Right lung (tissue), 5 donors: ENCODE measurements around the gene MAP4K3. TPM values are rescaled to one million over a fixed set of nuclear protein-coding genes. Genes with fewer than 3 reads are reported as not detected.
A peak's percentile ranks its signal among the peaks of the same experiment; 100 is the strongest.
"Not testable (repeated sequence)": the region's sequence is repeated elsewhere in the genome, so short reads cannot be mapped to it uniquely, and the experiment has no call there.

Experiments
- DNase-seq, 2 donors: peaks; one replicate each; pipeline ENCODE4 v3.0.0-alpha.2; 2013
- polyA plus RNA-seq, 5 donors: library from polyadenylated mRNA; unstranded; fragments of 120-200 nt; gene quantifications; one replicate each; pipeline versions ENCODE4 v1.2.1 to v1.2.3, GENCODE V29; 2013; ENCODE audit warnings: inconsistent platforms in 1 of 5, low replicate concordance in 1 of 5; ENCODE audit not compliant: insufficient read length in 5 of 5, insufficient read depth in 1 of 5

Gene MAP4K3
- polyA plus RNA-seq, 5 donors: 43.5 to 82.7 (median 65.4) TPM

- DNase-seq: no peak
Observed at GRCh38 chr2:39411181-39411944, 25.7 kb downstream of the MAP4K3 start.

- no peak for DNase-seq
Observed at GRCh38 chr2:39409697-39410389, 27.2 kb downstream of the MAP4K3 start.

GRCh38 chr2:39408351-39409136 is 28.5 kb downstream of the MAP4K3 start:
- DNase-seq: no peak

DNA sequence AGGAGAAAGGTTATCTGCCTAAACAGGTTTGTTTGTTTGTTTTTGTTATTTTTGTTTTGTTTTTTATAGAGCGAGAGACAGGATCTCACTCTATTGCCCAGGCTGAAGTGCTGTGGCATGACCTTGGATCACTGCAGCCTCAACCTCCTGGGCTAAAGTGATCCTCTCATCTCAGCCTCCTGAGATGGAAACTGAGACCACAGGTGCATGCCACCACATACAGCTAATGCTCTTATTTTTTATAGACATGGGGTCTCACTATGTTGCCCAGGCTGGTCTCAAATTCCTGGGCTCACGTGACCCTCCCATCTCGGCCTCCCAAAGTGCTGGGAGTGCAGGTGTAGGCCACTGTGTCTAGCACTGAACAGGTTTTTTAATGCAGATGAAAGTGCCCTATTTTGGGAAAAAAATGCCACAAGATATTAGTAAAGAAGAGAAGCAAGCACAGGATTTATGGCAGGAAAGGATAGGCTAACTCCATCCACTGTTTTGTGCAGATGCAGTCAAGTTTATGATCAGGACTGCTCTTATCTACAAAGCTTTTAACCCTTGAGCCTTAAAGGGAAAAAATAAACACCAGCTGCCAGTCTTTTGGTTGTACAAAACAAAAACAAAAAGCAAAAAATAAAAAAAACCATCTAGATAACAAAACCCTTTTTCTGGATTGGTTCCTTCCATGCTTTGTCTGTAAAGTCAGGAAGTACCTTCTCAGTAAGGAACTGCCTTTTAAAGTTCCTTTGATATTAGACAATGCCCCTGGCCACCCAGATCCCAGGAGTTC is 29.4 kb downstream of the MAP4K3 start:
- DNase-seq: no peak

DNA sequence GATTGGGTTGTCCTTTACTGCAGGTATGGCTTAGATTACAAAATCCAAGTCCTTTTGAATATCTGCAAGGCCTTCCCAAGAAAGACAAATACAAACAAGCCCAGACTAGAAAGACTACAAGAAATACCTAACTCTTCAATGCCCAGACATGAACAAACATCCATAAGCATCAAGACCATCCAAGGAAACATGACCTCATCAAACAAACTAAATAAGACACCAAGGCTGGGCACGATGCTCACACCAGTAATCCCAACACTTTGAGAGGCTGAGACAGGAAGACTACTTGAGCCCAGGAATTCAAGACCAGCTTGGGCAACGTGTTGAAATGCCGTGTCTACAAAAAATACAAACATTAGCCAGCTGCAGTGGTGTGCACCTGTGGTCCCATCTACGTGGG is 31.7 kb downstream of the MAP4K3 start:
- no peak for DNase-seq

- DNase-seq: no peak
Observed at GRCh38 chr2:39403311-39403710, 33.8 kb downstream of the MAP4K3 start.

GRCh38 chr2:39401319-39401718 is 35.8 kb downstream of the MAP4K3 start:
- no peak for DNase-seq

- no peak for DNase-seq
Observed at GRCh38 chr2:39399570-39399969, 37.5 kb downstream of the MAP4K3 start.

GRCh38 chr2:39395313-39395712 is 41.8 kb downstream of the MAP4K3 start:
- no peak for DNase-seq

GRCh38 chr2:39394516-39394961 is 42.5 kb downstream of the MAP4K3 start:
- DNase-seq: no peak

DNA sequence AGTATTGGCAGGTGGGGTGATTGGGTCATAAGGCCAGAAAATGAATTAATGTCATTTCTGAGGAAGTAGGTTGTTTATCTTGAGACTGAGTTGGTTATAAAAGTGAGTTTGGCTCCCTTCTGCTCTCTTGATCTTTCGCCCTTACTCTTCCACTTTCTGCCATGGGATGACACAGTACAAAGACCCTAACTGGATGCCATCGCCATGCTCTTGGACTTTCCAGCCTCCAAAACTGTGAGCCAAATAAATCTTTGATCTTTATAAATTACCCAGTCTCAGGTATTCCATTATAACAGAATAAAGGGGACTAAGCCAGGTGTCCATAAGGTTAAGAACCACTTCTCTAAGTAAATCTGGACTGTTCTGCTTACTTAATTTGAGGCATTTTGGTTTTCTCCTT is 44.4 kb downstream of the MAP4K3 start:
- no peak for DNase-seq

- no peak for DNase-seq
Observed at GRCh38 chr2:39390216-39390615, 46.9 kb downstream of the MAP4K3 start.

GRCh38 chr2:39386064-39386463 is 51.0 kb downstream of the MAP4K3 start:
- no peak for DNase-seq

- no peak for DNase-seq
Observed at GRCh38 chr2:39385172-39385571, 51.9 kb downstream of the MAP4K3 start.

- not testable (repeated sequence) for DNase-seq
Observed at GRCh38 chr2:39384071-39384470, 53.0 kb downstream of the MAP4K3 start.

DNA sequence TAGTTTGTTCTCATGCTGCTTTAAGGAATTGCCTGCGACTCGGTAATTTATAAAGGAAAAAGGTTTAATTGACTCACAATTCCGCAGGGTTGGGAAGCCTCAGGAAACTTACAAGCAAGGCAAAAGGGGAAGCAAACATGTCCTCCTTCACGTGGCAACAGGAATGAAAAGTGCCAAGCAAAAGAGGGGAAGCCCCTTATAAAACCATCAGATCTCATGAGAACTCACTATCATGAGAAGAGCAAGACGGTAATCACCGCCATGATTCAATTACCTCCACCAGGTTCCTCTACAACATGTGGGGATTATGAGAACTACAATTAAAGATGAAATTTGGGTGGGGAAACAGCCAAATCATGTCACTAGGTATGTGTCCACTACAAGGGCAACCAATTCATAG is 53.9 kb downstream of the MAP4K3 start:
- no peak for DNase-seq

DNA sequence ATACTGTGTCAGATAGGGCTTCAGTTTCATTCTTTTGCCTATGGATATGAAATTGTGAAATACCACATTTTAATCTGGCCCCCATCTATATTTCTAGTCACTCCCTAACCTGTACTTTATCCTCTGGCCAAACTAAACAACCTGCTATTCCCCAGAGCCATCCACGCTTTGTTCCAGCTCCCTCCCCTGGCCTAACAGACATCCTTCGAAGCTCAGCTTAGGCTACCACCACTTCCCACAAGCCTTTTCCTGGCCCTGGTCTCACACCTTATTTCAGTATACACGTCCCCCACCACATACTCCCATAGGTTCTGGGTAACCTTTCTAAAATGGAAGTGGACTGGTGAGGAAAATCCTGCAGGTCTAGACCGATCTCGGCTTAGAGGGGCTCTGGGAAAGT is 55.4 kb downstream of the MAP4K3 start:
- no peak for DNase-seq

GRCh38 chr2:39380525-39381150 is 56.4 kb downstream of the MAP4K3 start:
- DNase-seq: no peak

DNA sequence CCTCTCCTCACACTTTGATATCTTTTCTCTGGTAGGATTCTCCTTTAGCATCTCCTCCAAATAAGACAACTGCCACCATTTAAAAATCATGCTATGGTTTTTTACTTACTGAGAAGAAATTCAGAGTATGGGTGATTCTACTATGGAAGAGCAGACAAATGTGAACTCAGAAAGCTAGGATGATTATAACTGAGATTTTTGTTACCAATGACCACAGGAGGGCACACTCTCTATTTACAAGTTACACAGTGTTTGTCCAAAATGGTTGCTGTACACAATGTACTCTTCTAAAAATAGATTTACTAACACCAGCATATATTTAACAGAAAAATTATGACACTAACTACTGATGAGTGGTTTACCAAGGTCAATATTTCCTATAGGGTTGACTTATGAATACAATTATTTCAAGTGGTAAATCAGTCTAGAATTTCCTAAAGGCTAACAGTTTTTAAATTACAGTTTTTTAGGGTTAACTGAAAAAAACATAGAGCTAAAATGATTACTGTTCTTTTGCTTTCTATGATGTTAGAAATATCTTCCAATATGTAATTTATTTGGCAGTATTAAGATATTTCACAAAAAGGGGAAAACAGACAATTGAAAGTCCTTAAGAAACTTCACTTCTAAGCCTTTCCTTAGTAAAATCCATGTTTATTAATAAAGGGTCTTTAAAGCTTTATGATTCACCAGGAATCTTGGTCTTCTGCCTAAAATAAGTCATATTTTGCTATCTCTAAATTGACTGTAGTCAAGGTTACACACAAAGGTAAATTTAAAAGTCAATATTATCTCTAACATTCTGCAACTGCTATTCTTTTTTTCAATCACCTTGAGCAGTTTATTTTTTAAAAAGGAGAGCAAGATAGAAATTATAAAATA is 57.2 kb downstream of the MAP4K3 start:
- peak; percentile 48 to 55 for DNase-seq

GRCh38 chr2:39378968-39379367 is 58.1 kb downstream of the MAP4K3 start:
- DNase-seq: no peak
